ENCODE data around the gene NXT1. TPM values are rescaled to one million over a fixed set of nuclear protein-coding genes. Genes with fewer than 3 reads are reported as not detected.

NXT1 gene
- total RNA-seq, 1 donor from 2014 or later: 12.6 TPM

- Mint-ChIP-seq H3K36me3 (ENCODE audit: unreplicated experiment) (peaks cover 18% of the 10 kb centered on the region), H3K27me3 (ENCODE audit: unreplicated experiment) (peaks cover 4% of the 10 kb centered on the region), H3K27ac (ENCODE audit: unreplicated experiment) (no peak overlapping the region), H3K4me1 (ENCODE audit: low read depth, unreplicated experiment) (peaks cover 17% of the 10 kb centered on the region), H3K4me3 (ENCODE audit: unreplicated experiment) (no peak overlapping the region), H3K9me3 (ENCODE audit: unreplicated experiment) (peaks cover 8% of the 10 kb centered on the region)
- DNase-seq: no peak
- TF ChIP-seq, protein P1, sequence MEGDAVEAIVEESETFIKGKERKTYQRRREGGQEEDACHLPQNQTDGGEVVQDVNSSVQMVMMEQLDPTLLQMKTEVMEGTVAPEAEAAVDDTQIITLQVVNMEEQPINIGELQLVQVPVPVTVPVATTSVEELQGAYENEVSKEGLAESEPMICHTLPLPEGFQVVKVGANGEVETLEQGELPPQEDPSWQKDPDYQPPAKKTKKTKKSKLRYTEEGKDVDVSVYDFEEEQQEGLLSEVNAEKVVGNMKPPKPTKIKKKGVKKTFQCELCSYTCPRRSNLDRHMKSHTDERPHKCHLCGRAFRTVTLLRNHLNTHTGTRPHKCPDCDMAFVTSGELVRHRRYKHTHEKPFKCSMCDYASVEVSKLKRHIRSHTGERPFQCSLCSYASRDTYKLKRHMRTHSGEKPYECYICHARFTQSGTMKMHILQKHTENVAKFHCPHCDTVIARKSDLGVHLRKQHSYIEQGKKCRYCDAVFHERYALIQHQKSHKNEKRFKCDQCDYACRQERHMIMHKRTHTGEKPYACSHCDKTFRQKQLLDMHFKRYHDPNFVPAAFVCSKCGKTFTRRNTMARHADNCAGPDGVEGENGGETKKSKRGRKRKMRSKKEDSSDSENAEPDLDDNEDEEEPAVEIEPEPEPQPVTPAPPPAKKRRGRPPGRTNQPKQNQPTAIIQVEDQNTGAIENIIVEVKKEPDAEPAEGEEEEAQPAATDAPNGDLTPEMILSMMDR (IDR thresholded peaks at IDR 0.05; ENCODE audit: partially characterized antibody, unreplicated experiment): no peak
Observed at GRCh38 chr20:23369072-23369823, 18.7 kb downstream of the NXT1 start.

DNA sequence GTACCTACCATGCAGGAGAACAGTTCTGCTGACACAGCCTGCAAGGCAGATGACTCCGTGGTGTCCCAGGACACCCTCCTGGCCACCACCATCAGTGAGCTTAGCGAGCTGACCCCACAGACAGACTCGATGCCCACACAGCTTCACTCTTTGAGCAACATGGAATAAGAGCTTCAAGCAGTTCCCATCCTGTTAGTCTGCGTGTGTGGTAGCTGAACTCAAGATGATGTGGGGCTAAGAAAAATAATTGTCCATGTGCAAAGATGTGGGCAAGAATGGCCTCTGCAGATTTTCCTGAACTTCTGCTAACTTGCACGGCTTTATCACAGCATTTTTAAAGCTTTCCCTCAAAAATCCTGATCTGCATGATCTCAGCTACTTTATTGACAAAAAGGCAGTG is 19.7 kb downstream of the NXT1 start:
- Mint-ChIP-seq H3K9me3 (ENCODE audit: unreplicated experiment) (peaks cover 2% of the 10 kb centered on the region), H3K4me1 (ENCODE audit: low read depth, unreplicated experiment) (peaks cover 8% of the 10 kb centered on the region), H3K27ac (ENCODE audit: unreplicated experiment) (no peak overlapping the region), H3K27me3 (ENCODE audit: unreplicated experiment) (peaks cover 2% of the 10 kb centered on the region), H3K36me3 (ENCODE audit: unreplicated experiment) (peaks cover 9% of the 10 kb centered on the region), H3K4me3 (ENCODE audit: unreplicated experiment) (no peak overlapping the region)
- no peak for DNase-seq
- TF ChIP-seq, protein P1 (IDR thresholded peaks at IDR 0.05; ENCODE audit: partially characterized antibody, unreplicated experiment): no peak

DNA sequence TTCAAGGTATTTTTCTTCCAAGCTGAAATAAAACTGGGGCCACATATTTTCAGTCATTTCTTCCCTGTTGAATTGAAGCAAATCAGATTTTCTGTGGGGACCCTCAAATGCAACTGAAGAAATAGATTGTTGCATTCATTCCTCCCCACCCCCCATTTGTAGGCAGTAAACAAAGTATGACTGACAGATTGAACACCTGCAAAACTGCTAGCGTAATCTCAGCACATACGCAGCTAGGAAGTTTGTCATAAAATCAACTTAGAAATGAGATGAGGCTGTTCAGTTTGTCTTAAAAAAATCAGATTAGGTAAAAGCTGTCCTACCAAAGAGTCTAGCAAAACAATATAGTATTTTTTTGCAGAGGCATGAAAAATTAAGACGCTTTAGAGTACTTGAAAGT is 20.3 kb downstream of the NXT1 start:
- DNase-seq: no peak
- peaks cover 2% of the 10 kb centered on the region for H3K9me3 Mint-ChIP-seq (ENCODE audit: unreplicated experiment)
- peaks cover 8% of the 10 kb centered on the region for H3K4me1 Mint-ChIP-seq (ENCODE audit: low read depth, unreplicated experiment)
- TF ChIP-seq, protein P1 (IDR thresholded peaks at IDR 0.05; ENCODE audit: partially characterized antibody, unreplicated experiment): no peak
- H3K4me3 Mint-ChIP-seq (ENCODE audit: unreplicated experiment): no peak overlapping the region
- peaks cover 2% of the 10 kb centered on the region for H3K27me3 Mint-ChIP-seq (ENCODE audit: unreplicated experiment)
- peaks cover 9% of the 10 kb centered on the region for H3K36me3 Mint-ChIP-seq (ENCODE audit: unreplicated experiment)
- no peak overlapping the region for H3K27ac Mint-ChIP-seq (ENCODE audit: unreplicated experiment)

- peaks cover 3% of the 10 kb centered on the region for H3K4me1 Mint-ChIP-seq (ENCODE audit: low read depth, unreplicated experiment)
- no peak overlapping the region for H3K27ac Mint-ChIP-seq (ENCODE audit: unreplicated experiment)
- H3K27me3 Mint-ChIP-seq (ENCODE audit: unreplicated experiment): peaks cover 2% of the 10 kb centered on the region
- peaks cover 5% of the 10 kb centered on the region for H3K36me3 Mint-ChIP-seq (ENCODE audit: unreplicated experiment)
- H3K9me3 Mint-ChIP-seq (ENCODE audit: unreplicated experiment): no peaks in the 10 kb centered on the region
- H3K4me3 Mint-ChIP-seq (ENCODE audit: unreplicated experiment): no peak overlapping the region
- TF ChIP-seq, protein P1 (IDR thresholded peaks at IDR 0.05; ENCODE audit: partially characterized antibody, unreplicated experiment): no peak
- DNase-seq: no peak
Observed at GRCh38 chr20:23371496-23371895, 20.9 kb downstream of the NXT1 start.

GRCh38 chr20:23374441-23374840 is 23.9 kb downstream of the NXT1 start:
- DNase-seq: no peak
- Mint-ChIP-seq H3K9me3 (ENCODE audit: unreplicated experiment) (no peaks in the 10 kb centered on the region), H3K4me1 (ENCODE audit: low read depth, unreplicated experiment) (no peaks in the 10 kb centered on the region), H3K4me3 (ENCODE audit: unreplicated experiment) (no peak overlapping the region), H3K27ac (ENCODE audit: unreplicated experiment) (no peak overlapping the region), H3K27me3 (ENCODE audit: unreplicated experiment) (no peaks in the 10 kb centered on the region), H3K36me3 (ENCODE audit: unreplicated experiment) (peaks cover 5% of the 10 kb centered on the region)
- TF ChIP-seq, protein P1 (IDR thresholded peaks at IDR 0.05; ENCODE audit: partially characterized antibody, unreplicated experiment): no peak
